GM12801 (cell line): Measurements from ENCODE around the gene CIP2A.

ENCODE experiments used
- CTCF ChIP-seq: IDR thresholded peaks from one replicate; pipeline ENCODE4 v1.5.1; 2011; ENCODE audit warnings: control low read depth; ENCODE audit not compliant: insufficient read length; ENCODE audit errors: extremely low read depth

CIP2A gene

GRCh38 chr3:108605028-108605427, 15.8 kb upstream of the CIP2A start:
- no peak for TF ChIP-seq CTCF

- TF ChIP-seq CTCF, result no peak
These were observed 14.5 kb upstream of the CIP2A start for GRCh38 chr3:108603691-108604090.

- no peak for TF ChIP-seq CTCF
These were observed 13.7 kb upstream of the CIP2A start for GRCh38 chr3:108602935-108603294.

GRCh38 chr3:108602249-108602934, 13.2 kb upstream of the CIP2A start:
- TF ChIP-seq CTCF, result no peak

- no peak for TF ChIP-seq CTCF
These were observed 10.6 kb upstream of the CIP2A start for GRCh38 chr3:108599677-108600409.

- TF ChIP-seq CTCF, result no peak
These were observed 9.1 kb upstream of the CIP2A start for GRCh38 chr3:108598375-108598774.

GRCh38 chr3:108595321-108595720, 6.1 kb upstream of the CIP2A start:
- no peak for TF ChIP-seq CTCF
